Bronchus fibroblast of lung (primary cell): ENCODE results near the gene FRYL. TPM values are rescaled to one million over a fixed set of nuclear protein-coding genes. Genes with fewer than 3 reads are reported as not detected.

Experiments used
- total RNA-seq: library from RNA; depleted of rRNA; stranded (reverse); fragments of >200 nt; gene quantifications from 2 replicates; pipeline ENCODE4 v1.2.3, GENCODE V29; 2015

Gene FRYL
- 13.2 and 16.1 TPM in 2 replicates for total RNA-seq

DNA sequence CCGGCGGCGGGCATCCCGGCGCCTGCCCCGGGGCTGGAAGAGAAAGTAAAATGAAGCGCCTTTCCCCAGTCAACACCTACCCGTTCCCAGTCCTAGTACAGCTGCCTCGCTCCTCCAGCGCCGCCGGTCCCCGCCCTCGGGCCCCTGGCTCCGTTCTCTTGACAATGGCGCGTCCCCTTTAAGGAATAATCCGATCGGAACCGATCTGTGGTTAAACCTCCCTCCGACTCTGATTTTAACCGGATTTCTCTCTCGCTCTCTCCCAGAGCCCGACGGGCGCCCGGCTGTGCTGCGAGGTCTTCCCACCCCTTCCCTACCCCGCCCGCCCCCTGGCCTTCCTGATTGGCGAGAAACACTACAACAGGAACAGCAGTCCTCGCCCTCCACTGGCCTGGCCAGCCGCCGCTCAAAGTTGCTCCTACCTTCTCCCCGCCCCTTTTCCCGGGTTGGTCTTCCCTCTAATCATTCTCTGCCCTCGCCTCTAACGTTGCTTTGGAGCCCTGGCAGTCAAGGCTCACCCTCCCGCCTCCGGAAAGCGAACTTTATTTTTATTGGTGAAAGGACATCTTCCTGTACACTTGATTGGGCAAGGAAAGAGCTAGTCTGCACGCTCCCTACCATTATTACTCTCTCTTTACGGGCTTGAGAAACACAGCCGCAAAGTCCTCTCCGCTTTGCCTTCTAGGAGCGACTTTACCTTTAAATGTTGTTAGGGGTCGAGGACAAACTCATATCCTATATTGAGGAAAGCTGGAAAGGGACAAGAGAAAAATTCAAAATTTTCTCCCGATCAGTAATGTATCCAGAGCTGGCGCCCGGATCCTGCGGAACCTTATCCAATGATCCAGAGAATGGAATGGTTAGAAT is at the start of gene FRYL:
TSS of gene FRYL (minus strand) at position 282 of the 867 bp plus-strand sequence. CDS start 145,869 bp downstream, outside the sequence.

DNA sequence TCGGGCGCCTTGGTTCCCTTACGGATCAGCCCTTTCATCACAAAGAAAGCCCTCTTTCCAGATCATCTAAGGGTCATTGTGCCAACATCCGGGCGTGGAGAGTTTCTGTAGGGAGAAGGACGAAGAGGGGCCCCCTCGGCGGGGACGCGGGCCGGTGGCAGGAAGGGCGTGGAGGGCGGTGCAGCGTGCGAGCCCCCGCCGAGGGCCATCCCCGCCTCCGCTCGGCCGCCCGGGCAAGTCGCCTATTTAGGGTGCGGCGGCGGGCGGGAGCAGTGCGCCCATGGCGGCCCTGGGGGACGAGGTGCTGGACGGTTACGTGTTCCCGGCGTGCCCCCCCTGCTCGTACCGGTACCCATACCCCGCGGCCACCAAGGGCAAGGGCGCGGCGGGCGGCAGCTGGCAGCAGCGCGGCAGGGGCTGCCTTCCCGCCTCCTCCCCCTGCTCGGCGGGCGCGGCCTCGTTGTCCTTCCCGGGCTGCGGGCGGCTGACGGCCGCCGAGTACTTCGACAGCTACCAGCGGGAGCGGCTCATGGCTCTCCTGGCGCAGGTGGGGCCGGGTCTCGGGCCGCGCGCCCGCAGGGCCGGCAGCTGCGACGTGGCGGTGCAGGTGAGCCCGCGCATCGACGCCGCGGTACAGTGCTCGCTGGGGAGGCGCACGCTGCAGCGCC is 289.9 kb downstream of the FRYL start, which contains the start of gene ZAR1:
TSS of gene ZAR1 (plus strand) at position 241 of the 668 bp plus-strand sequence. CDS start at position 281, 40 bp downstream.

GRCh38 chr4:48483006-48483776 is 296.9 kb downstream of the FRYL start, which contains the start of gene SLC10A4:
Gene SLC10A4, plus strand, starts transcription at chr4:48483343. Its CDS starts 219 bp downstream, at chr4:48483562.

Other genes with a start within 250 kb of the FRYL start
- 96.8 and 123 TPM in 2 replicates for gene OCIAD1, start 50.8 kb upstream of the FRYL start, total RNA-seq
- 31.1 and 39.5 TPM in 2 replicates for gene OCIAD2, start 126.5 kb upstream of the FRYL start, total RNA-seq
- not detected in 2 replicates for gene CWH43, start 206.0 kb upstream of the FRYL start, total RNA-seq